ENCODE results near the gene TMEM17.

Gene TMEM17

DNA sequence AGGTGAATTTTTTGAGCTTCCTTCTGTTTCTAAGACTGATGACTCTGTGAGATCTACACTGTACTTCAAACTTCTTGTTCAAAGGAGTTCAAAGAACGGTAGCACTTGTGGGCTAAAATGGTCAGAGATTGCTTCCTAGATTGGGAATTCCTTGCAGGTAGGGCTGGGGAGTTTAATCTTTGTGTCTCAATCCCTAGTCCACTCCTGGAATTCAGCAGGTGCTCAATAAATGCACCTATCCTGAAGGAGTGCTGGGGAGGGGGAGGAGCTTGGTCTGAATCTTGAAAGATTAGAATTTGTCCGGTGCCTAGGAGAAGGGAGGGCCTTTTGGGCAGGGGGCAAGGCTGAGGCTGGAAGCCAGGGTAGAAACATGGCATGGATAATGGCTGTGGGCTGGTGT lies 34.6 kb downstream of the TMEM17 start:
- DNase-seq = no peak

GRCh38 chr2:62469548-62469947 lies 36.4 kb downstream of the TMEM17 start:
- no peak for DNase-seq

DNA sequence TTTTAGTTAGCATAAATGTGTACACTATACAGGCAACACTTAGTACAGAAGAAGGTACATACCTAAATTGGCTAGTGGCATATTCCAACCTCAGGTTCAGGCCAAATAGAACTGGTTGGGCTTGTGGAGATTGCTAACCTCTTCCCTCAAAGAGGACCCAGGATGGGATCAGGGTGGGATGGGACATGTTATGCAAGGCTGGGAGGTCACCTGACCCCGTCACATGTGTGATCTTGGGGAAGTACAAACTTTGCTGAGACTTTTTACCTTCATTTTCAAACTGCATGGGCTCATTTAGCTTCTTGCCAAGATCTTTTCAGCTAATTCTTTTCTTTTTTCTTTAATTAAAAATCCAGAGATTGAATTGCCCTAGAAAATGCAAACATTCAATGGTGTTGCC lies 36.9 kb downstream of the TMEM17 start:
- no peak for DNase-seq

DNA sequence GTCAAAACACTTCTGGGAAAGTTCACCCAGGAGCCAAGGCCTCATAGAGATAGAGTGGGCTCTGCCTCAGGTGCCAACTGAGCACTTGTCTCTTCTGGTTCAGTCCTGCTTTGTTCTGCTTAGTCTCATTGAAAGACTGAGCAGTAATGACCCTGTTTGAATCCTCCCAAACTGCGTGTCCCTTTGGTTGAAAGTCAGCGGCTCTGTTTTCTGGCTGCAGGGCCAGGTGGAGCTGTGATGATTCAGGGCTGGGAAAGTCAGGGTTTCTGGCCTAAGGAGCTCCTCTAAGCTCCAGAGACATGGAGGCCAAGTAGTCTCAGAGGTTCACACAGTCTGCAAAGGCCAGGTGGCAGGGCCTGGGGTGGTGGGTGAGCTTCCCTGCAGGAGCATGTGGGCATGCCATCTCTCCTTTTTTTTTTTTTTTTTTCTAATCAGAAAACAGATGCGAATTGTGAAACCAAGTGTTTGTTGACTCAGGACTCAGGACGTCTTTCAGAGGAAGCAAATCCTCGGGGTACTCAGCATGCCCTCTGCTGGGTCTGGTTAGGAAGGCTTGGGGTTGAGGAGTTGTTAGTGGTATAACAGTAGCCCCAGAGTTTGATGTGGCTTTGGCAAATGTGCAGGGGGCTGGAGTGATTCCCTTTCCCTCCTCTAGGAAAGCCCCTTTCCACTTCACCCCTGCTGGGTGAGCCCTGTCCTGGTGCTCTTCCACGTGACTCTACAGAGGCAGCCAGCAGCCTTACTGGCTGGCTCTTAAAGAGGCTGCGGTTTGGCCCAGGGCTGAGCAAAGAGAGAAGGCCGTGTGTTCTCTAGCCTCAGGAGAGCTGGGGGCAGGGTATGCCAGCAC lies 38.3 kb downstream of the TMEM17 start:
- DNase-seq = no peak

- DNase-seq = no peak
Observed at GRCh38 chr2:62467100-62467474, 38.9 kb downstream of the TMEM17 start.

- no peak for DNase-seq
Observed at GRCh38 chr2:62466503-62466854, 39.5 kb downstream of the TMEM17 start.

GRCh38 chr2:62465741-62466502 lies 40.1 kb downstream of the TMEM17 start:
- no peak for DNase-seq

GRCh38 chr2:62465039-62465740 lies 40.8 kb downstream of the TMEM17 start:
- no peak for DNase-seq

DNA sequence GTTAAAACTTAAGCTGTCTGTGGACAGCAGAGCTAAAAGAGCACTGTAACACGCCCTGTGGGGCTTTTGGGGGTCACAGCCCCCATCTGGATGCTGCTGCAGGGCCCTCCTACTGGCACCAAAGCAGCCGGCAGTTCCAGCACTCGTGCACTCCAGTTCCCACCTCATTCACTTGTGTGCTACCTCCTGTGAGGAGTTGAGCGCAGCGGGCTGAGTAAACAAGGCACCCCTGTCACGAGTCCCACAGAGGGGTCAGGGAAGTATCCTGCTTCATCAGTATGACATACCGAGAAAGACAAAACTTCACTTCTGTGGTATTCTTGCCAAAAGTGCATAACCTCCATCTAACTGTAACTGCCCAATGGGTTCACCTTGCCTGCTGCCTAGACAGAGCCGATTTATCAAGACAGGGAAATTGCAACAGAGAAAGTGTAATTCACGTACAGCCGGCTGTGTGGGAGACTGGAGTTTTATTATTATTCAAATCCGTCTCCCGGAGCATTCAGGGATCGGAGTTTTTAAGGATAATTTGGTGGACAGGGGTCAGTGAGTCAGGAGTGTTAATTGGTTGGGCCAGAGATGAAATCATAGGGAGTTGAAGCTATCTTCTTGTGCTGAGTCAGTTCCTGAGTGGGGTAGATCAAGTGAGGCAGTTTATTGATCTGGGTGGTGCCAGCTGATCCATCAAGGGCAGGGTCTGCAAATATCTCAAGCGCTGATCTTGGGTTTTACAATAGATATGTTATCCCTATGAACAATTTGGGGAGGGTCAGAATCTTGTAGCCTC lies 41.6 kb downstream of the TMEM17 start:
- no peak for DNase-seq

GRCh38 chr2:62462211-62462610 lies 43.8 kb downstream of the TMEM17 start:
- no peak for DNase-seq

DNA sequence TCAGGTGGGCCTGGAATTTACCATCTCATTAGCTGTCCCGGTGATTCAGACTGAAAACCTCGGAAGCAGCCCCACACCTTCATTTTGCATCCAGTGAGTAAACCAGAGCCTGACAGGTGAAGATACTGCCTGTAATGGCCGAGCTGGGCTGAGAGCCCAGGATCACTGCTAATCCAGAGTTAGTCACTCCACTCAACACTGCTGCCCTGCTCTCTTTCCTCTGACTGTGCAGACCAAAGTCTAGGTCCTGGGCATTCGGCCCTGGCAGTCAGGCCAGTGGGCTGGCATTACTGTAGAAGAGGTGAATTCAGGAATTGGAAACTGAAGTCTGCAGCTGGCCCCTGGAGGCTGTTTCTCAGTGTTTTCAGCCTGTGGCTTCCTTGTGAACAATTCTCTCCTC lies 44.3 kb downstream of the TMEM17 start:
- no peak for DNase-seq

DNA sequence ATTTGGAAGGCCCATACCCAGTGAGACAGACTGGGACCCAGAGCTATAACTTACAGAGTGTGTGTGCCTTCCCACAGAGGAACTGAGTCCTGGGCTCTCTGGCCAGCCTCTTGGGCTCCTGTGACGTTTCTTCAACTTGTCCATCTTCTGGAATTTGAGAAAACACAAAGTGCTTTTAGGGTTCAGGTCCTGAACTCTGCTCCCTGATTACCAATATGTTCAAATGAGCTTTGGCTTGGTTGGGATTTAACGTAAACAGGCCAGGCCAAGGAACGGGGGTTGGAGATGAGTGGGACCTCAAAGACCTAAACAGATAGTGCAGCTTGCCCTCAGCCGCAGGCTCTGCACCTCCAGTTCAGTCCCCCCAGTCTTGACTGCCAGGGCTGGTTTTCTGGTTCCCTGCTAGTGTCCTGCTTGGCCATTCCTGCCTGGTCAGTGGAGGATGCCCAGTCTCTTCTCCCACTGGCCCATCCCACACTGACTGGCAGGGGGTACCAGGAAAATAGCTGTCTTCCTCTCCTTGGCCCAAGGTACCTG lies 44.9 kb downstream of the TMEM17 start:
- no peak for DNase-seq

DNA sequence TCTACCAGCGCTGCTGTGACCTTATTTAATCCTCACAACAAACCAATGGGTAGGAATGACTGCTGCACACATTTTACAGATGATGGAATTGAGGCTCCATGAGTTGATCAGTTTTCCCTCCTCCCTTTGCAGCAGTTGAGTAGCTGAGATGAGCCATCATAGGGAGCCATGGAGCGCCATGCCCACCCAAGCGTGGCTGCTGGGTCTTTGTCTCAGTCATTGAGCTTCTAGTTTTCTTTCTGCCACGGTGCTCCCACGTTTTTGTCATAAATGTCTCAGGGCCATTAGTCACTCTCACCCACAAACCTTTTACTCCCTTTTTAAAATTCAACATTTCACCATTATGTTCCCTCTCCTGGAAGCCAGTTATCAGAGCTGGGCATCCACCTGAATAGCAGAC lies 45.8 kb downstream of the TMEM17 start:
- DNase-seq = no peak

- DNase-seq = no peak
Observed at GRCh38 chr2:62459672-62460071, 46.3 kb downstream of the TMEM17 start.

DNA sequence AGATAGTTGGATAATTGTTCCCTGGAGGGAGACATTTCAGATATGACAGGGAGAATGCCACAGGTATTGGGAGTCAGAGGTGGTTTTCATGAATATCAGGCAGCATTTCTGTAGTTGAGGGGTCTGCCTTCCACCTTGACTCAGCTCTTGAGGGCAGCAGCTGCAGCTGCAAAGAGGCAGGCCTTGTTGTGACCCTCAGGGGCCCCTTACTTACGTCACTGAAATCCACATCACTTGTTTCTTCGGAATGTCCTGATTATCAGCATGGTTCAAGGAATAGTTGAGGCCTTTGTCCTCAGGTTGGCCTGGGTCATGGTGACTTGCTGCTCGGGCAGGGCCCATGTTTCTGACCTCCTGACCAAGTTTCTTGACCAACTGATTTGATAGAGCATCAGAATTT lies 46.9 kb downstream of the TMEM17 start:
- DNase-seq = no peak

GRCh38 chr2:62458671-62459081 lies 47.3 kb downstream of the TMEM17 start:
- DNase-seq = no peak

- DNase-seq = no peak
Observed at GRCh38 chr2:62458206-62458641, 47.8 kb downstream of the TMEM17 start.

DNA sequence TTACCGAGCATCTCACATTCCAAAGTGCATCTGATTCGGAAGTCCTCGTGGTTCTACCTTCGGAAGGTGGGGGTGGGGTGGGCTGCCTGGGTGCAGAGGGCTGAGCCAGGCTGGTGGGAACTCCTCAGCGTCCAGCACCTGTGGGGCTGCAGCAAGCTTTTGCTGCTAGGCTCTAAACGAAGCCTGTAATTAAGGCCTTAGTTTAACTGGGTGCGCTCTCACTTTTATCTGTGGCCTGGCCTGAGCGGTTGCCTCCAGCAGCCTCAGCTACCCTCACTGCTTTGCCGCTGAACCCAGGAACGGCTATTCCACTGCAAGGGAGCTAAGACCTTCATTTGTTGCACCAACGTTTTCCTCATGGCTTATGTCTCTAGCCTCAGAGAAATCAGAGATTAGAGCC lies 48.4 kb downstream of the TMEM17 start:
- DNase-seq = no peak

- peak; percentile 32 to 46 (median 44) for DNase-seq
Observed at GRCh38 chr2:62456721-62457539, 49.1 kb downstream of the TMEM17 start.

- DNase-seq = no peak
Observed at GRCh38 chr2:62455957-62456692, 49.9 kb downstream of the TMEM17 start.

- no peak for DNase-seq
Observed at GRCh38 chr2:62453955-62454354, 52.0 kb downstream of the TMEM17 start.

All from T-helper 2 cell (primary cell).